WTC11 (cell line): Measurements from ENCODE around the gene RASA1. TPM values are rescaled to one million over a fixed set of nuclear protein-coding genes. Genes with fewer than 3 reads are reported as not detected.

Experiments used
- ATAC-seq: fragments of 200-7000 bp; cut with Tn5 transposase; 2 replicates; pipeline ENCODE4 v1.10.0; 2021; ENCODE audit warnings: mild to moderate bottlenecking, moderate library complexity
- CTCF ChIA-PET: fragments of 300-600 bp; sonication (Branson Sonifier 250); formaldehyde crosslinking; loops from one replicate; lab custom pipeline; 2021; ENCODE audit warnings: antibody characterized with exemption; lab: Charles Lee
- POLR2A ChIA-PET: fragments of 350-600 bp; sonication (Branson Sonifier 250); formaldehyde crosslinking; loops from one replicate; lab custom pipeline; 2021; ENCODE audit warnings: antibody characterized with exemption; lab: Charles Lee
- DNase-seq: peaks from one replicate; pipeline ENCODE4 v3.0.0; 2021; ENCODE audit warnings: low spot score
- H3K27ac Mint-ChIP-seq: 2 replicates; pipeline ENCODE4 v1.8.0; 2021; ENCODE audit warnings: mixed read lengths
- H3K27me3 Mint-ChIP-seq: 2 replicates; pipeline ENCODE4 v1.8.0; 2021; ENCODE audit warnings: low read depth, mild to moderate bottlenecking, moderate library complexity, mixed read lengths
- H3K36me3 Mint-ChIP-seq: 2 replicates; pipeline ENCODE4 v1.8.0; 2021; ENCODE audit warnings: mixed read lengths
- H3K4me1 Mint-ChIP-seq: 2 replicates; pipeline ENCODE4 v1.8.0; 2022; ENCODE audit warnings: mixed read lengths
- H3K4me3 Mint-ChIP-seq: 2 replicates; pipeline ENCODE4 v1.8.0; 2021; ENCODE audit warnings: mild to moderate bottlenecking, moderate library complexity, mixed read lengths
- H3K9me3 Mint-ChIP-seq: 2 replicates; pipeline ENCODE4 v1.8.0; 2021; ENCODE audit warnings: mixed read lengths
- AR ChIP-seq: fragments of 250-450 bp; sonication (Bioruptor Pico); IDR thresholded peaks from 2 replicates; pipeline ENCODE4 v1.9.0; 2021; ENCODE audit warnings: mild to moderate bottlenecking
- ATF3 ChIP-seq: sonication (generic); formaldehyde crosslinking; conservative IDR thresholded peaks from 2 replicates; pipeline ENCODE4 v1.8.1; 2022; ENCODE audit warnings: mild to moderate bottlenecking, missing genetic modification reagents
- ERG ChIP-seq: fragments of 250-450 bp; sonication (Bioruptor Pico); IDR thresholded peaks from 2 replicates; pipeline ENCODE4 v1.8.0; 2021; ENCODE audit warnings: mild to moderate bottlenecking
- JAZF1 ChIP-seq: fragments of 250-450 bp; sonication (Bioruptor Pico); IDR thresholded peaks from 2 replicates; pipeline ENCODE4 v1.9.0; 2021; ENCODE audit warnings: moderate library complexity, mild to moderate bottlenecking, inconsistent platforms
- OVOL2 ChIP-seq: fragments of 250-450 bp; sonication (Bioruptor Pico); IDR thresholded peaks from 2 replicates; pipeline ENCODE4 v1.9.0; 2021; ENCODE audit warnings: mild to moderate bottlenecking, borderline replicate concordance
- SMAD4 ChIP-seq: sonication (generic); formaldehyde crosslinking; IDR thresholded peaks from 2 replicates; pipeline ENCODE4 v1.8.0; 2022; ENCODE audit warnings: mild to moderate bottlenecking, missing genetic modification reagents
- SP1 ChIP-seq: sonication (generic); formaldehyde crosslinking; conservative IDR thresholded peaks from 2 replicates; pipeline ENCODE4 v1.8.1; 2022; ENCODE audit warnings: missing genetic modification reagents
- TCF7 ChIP-seq: sonication (generic); formaldehyde crosslinking; IDR thresholded peaks from 2 replicates; pipeline ENCODE4 v1.8.0; 2022; ENCODE audit warnings: mild to moderate bottlenecking, low read depth, missing genetic modification reagents, moderate library complexity
- TEAD1 ChIP-seq: sonication (generic); formaldehyde crosslinking; IDR thresholded peaks from 2 replicates; pipeline ENCODE4 v1.8.0; 2022; ENCODE audit warnings: mild to moderate bottlenecking, missing genetic modification reagents
- USF1 ChIP-seq: sonication (generic); formaldehyde crosslinking; IDR thresholded peaks from 2 replicates; pipeline ENCODE4 v1.8.0; 2022; ENCODE audit warnings: mild to moderate bottlenecking, missing genetic modification reagents
- ZNF121 ChIP-seq: sonication (generic); formaldehyde crosslinking; IDR thresholded peaks from 2 replicates; pipeline ENCODE4 v1.8.0; 2023; ENCODE audit warnings: missing genetic modification reagents
- ZNF317 ChIP-seq: sonication (generic); formaldehyde crosslinking; IDR thresholded peaks from 2 replicates; pipeline ENCODE4 v1.8.1; 2023; ENCODE audit warnings: low read depth, mild to moderate bottlenecking, moderate library complexity, missing genetic modification reagents, borderline replicate concordance
- ZNF416 ChIP-seq: fragments of 250-450 bp; sonication (Bioruptor Pico); IDR thresholded peaks from 2 replicates; pipeline ENCODE4 v1.9.0; 2021; ENCODE audit warnings: mild to moderate bottlenecking, inconsistent platforms
- ZNF425 ChIP-seq: fragments of 250-450 bp; sonication (Bioruptor Pico); conservative IDR thresholded peaks from 2 replicates; pipeline ENCODE4 v1.9.0; 2021; ENCODE audit warnings: mild to moderate bottlenecking
- ZNF512 ChIP-seq: sonication (generic); formaldehyde crosslinking; IDR thresholded peaks from 2 replicates; pipeline ENCODE4 v1.8.1; 2022; ENCODE audit warnings: missing genetic modification reagents, borderline replicate concordance
- total RNA-seq: library from RNA; stranded (reverse); gene quantifications from 3 replicates; pipeline ENCODE4 v1.2.3, GENCODE V29; 2021

The RASA1 gene
- total RNA-seq, 1 experiment from 2014 or later: 31.0 TPM

- H3K27me3 Mint-ChIP-seq: no peaks in the 10 kb centered on the region
- TF ChIP-seq JAZF1 (CRISPR knock-in tag) (no peak), SMAD4 (CRISPR knock-in tag) (no peak), USF1 (CRISPR knock-in tag) (no peak)
- H3K9me3 Mint-ChIP-seq: no peaks in the 10 kb centered on the region
- ChIA-PET POLR2A (no interaction called here), CTCF (no interaction called here)
- H3K36me3 Mint-ChIP-seq: peaks cover 76% of the 10 kb centered on the region
- ATAC-seq (no peak), DNase-seq (no peak)
- no peak overlapping the region; the same call in 1 of the 2 replicates for H3K27ac Mint-ChIP-seq
- no peaks in the 10 kb centered on the region for H3K4me1 Mint-ChIP-seq
- H3K4me3 Mint-ChIP-seq: no peak overlapping the region
These were observed 122.4 kb downstream of the RASA1 start for GRCh38 chr5:87390075-87390474.

GRCh38 chr5:87390576-87391199 lies 123.0 kb downstream of the RASA1 start:
- CTCF ChIA-PET: no interaction called here
- TF ChIP-seq OVOL2 (CRISPR knock-in tag) (no peak), ZNF512 (CRISPR knock-in tag) (no peak), AR (CRISPR knock-in tag) (no peak), TEAD1 (CRISPR knock-in tag) (no peak), SP1 (no peak), ZNF317 (CRISPR knock-in tag) (no peak), ERG (CRISPR knock-in tag) (no peak), ZNF416 (no peak), ZNF121 (CRISPR knock-in tag) (no peak), TCF7 (CRISPR knock-in tag) (no peak), ZNF425 (CRISPR knock-in tag) (no peak), ATF3 (CRISPR knock-in tag) (no peak)
- POLR2A ChIA-PET: no interaction called here

More at GRCh38 chr5:87390576-87391199, 123.0 kb downstream of the RASA1 start:
- peaks cover 77% of the 10 kb centered on the region for H3K36me3 Mint-ChIP-seq
- no peak overlapping the region for H3K4me3 Mint-ChIP-seq
- ATAC-seq: no peak
- H3K4me1 Mint-ChIP-seq: no peaks in the 10 kb centered on the region
- no peak for DNase-seq
- H3K27ac Mint-ChIP-seq: no peak overlapping the region; the same call in 1 of the 2 replicates
- H3K9me3 Mint-ChIP-seq: no peaks in the 10 kb centered on the region
- H3K27me3 Mint-ChIP-seq: no peaks in the 10 kb centered on the region
